Measurements from ENCODE around the gene HAUS5.
A peak's percentile ranks its signal among the peaks of the same experiment; 100 is the strongest.

The HAUS5 gene

DNA sequence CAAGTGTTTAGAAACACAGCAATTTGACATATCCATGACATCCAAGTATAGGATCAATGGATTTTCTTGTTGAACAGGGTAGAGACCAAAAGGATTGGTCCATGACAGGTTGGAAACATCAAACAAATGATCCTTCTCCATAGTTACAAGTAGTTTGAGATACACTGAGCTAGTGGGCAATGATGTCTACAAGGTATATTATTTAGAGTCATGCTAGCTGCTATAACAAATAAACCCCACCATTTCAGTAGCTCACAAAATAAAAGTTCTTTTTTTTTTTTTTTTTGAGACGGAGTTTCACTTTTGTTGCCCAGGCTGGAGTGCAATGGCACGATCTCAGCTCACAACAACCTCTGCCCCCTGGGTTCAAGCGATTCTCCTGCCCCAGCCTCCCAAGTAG, 4.9 kb upstream of the HAUS5 start:
- no peaks in the 10 kb centered on the region for H3K36me3 ChIP-seq (ENCODE audit: control insufficient read depth in 1 of 2, insufficient read depth in 2 of 2, low read length in 2 of 2)
- no peaks in the 10 kb centered on the region for H3K27me3 ChIP-seq (ENCODE audit: control insufficient read depth in 1 of 2, insufficient read depth in 2 of 2, low read length in 2 of 2)
- no peaks in the 10 kb centered on the region for H3K9me3 ChIP-seq (ENCODE audit: control insufficient read depth in 1 of 2, low read length in 2 of 2)
- H3K4me3 ChIP-seq (ENCODE audit: low read depth in 1 of 2, low read length in 2 of 2), result no peak overlapping the region
- no peak overlapping the region for H3K9ac ChIP-seq (ENCODE audit: low read depth in 1 of 2, low read length in 2 of 2)
- no peak overlapping the region for H3K27ac ChIP-seq (ENCODE audit: low read depth, low read length)
- H3K4me1 ChIP-seq (ENCODE audit: control insufficient read depth in 1 of 2, insufficient read depth in 2 of 2, low read length in 2 of 2), result peaks cover 5 to 6% of the 10 kb centered on the region in 2 donors

DNA sequence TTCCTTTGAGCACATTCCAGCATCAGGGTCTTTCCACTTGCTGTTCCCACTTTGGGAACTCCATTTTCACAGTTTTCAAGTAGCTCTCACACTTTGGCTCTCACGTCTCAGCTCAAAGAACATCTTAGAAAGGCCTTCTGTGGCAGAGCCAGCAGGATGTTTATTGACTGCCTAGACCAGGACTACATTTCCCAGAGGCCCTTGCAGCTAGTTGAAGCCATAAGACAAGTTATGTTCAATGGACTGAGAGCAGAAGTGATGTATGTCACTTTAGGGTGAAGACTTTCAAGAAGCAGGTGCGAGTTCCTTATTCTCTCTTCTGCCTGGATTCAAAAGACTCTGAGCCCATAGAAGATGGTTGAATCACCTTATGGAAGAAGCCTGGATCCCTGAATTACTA, 4.3 kb upstream of the HAUS5 start:
- Histone ChIP-seq H3K4me3 (ENCODE audit: low read depth in 1 of 2, low read length in 2 of 2) (no peak overlapping the region), H3K9me3 (ENCODE audit: control insufficient read depth in 1 of 2, low read length in 2 of 2) (no peaks in the 10 kb centered on the region), H3K9ac (ENCODE audit: low read depth in 1 of 2, low read length in 2 of 2) (no peak overlapping the region), H3K36me3 (ENCODE audit: control insufficient read depth in 1 of 2, insufficient read depth in 2 of 2, low read length in 2 of 2) (no peaks in the 10 kb centered on the region), H3K27ac (ENCODE audit: low read depth, low read length) (no peak overlapping the region), H3K4me1 (ENCODE audit: control insufficient read depth in 1 of 2, insufficient read depth in 2 of 2, low read length in 2 of 2) (peaks cover 11% of the 10 kb centered on the region in 2 donors), H3K27me3 (ENCODE audit: control insufficient read depth in 1 of 2, insufficient read depth in 2 of 2, low read length in 2 of 2) (no peaks in the 10 kb centered on the region)

DNA sequence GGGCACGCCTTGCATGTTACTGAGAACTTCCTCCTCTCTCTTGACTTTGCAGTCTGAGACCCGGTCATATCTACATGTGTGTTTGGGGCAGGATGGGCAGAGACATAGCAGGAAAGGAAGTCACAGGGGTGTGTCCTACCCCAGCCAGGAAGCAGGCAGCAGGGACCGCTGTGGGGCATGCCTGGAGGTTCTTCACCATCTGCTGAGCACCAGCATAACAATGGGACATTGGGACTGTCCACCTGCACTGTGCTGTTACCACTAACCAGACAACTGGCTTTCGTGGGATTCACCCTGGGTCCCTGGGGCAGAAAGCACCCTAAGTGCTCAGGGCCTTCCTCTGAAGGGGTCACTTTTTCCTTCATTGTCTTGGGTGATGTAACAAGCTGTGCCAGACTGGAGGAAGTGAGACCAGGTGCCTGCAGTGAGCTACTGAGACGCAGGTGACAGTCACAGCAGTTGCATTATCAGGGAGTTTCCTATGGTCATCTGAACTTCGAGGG, 2.6 kb upstream of the HAUS5 start:
- no peak overlapping the region for H3K9ac ChIP-seq (ENCODE audit: low read depth in 1 of 2, low read length in 2 of 2)
- no peaks in the 10 kb centered on the region for H3K36me3 ChIP-seq (ENCODE audit: control insufficient read depth in 1 of 2, insufficient read depth in 2 of 2, low read length in 2 of 2)
- H3K27me3 ChIP-seq (ENCODE audit: control insufficient read depth in 1 of 2, insufficient read depth in 2 of 2, low read length in 2 of 2), result no peaks in the 10 kb centered on the region
- H3K4me1 ChIP-seq (ENCODE audit: control insufficient read depth in 1 of 2, insufficient read depth in 2 of 2, low read length in 2 of 2), result peaks cover 12% of the 10 kb centered on the region in 2 donors
- H3K4me3 ChIP-seq (ENCODE audit: low read depth in 1 of 2, low read length in 2 of 2), result no peak overlapping the region
- H3K9me3 ChIP-seq (ENCODE audit: control insufficient read depth in 1 of 2, low read length in 2 of 2), result no peaks in the 10 kb centered on the region
- no peak overlapping the region for H3K27ac ChIP-seq (ENCODE audit: low read depth, low read length)

- H3K9me3 ChIP-seq (ENCODE audit: control insufficient read depth in 1 of 2, low read length in 2 of 2), result no peaks in the 10 kb centered on the region
- H3K9ac ChIP-seq (ENCODE audit: low read depth in 1 of 2, low read length in 2 of 2), result peak overlapping the region; percentile 13 to 89
- H3K36me3 ChIP-seq (ENCODE audit: control insufficient read depth in 1 of 2, insufficient read depth in 2 of 2, low read length in 2 of 2), result no peaks in the 10 kb centered on the region
- H3K27me3 ChIP-seq (ENCODE audit: control insufficient read depth in 1 of 2, insufficient read depth in 2 of 2, low read length in 2 of 2), result no peaks in the 10 kb centered on the region
- H3K4me1 ChIP-seq (ENCODE audit: control insufficient read depth in 1 of 2, insufficient read depth in 2 of 2, low read length in 2 of 2), result peaks cover 12% of the 10 kb centered on the region in 2 donors
- no peak overlapping the region for H3K27ac ChIP-seq (ENCODE audit: low read depth, low read length)
- peak overlapping the region; percentile 87 to 97 for H3K4me3 ChIP-seq (ENCODE audit: low read depth in 1 of 2, low read length in 2 of 2)
Measured at GRCh38 chr19:35612224-35612558, 344 bp upstream of the HAUS5 start.

- H3K9me3 ChIP-seq (ENCODE audit: control insufficient read depth in 1 of 2, low read length in 2 of 2), result no peaks in the 10 kb centered on the region
- no peaks in the 10 kb centered on the region for H3K36me3 ChIP-seq (ENCODE audit: control insufficient read depth in 1 of 2, insufficient read depth in 2 of 2, low read length in 2 of 2)
- H3K4me1 ChIP-seq (ENCODE audit: control insufficient read depth in 1 of 2, insufficient read depth in 2 of 2, low read length in 2 of 2), result peaks cover 12% of the 10 kb centered on the region in 2 donors
- no peaks in the 10 kb centered on the region for H3K27me3 ChIP-seq (ENCODE audit: control insufficient read depth in 1 of 2, insufficient read depth in 2 of 2, low read length in 2 of 2)
- H3K9ac ChIP-seq (ENCODE audit: low read depth in 1 of 2, low read length in 2 of 2), result no peak overlapping the region
- no peak overlapping the region for H3K4me3 ChIP-seq (ENCODE audit: low read depth in 1 of 2, low read length in 2 of 2)
- no peak overlapping the region for H3K27ac ChIP-seq (ENCODE audit: low read depth, low read length)
Measured at GRCh38 chr19:35613574-35613973, 1.0 kb downstream of the HAUS5 start.

GRCh38 chr19:35615036-35615435, 2.5 kb downstream of the HAUS5 start:
- H3K36me3 ChIP-seq (ENCODE audit: control insufficient read depth in 1 of 2, insufficient read depth in 2 of 2, low read length in 2 of 2), result no peaks in the 10 kb centered on the region
- H3K9me3 ChIP-seq (ENCODE audit: control insufficient read depth in 1 of 2, low read length in 2 of 2), result no peaks in the 10 kb centered on the region
- no peaks in the 10 kb centered on the region for H3K27me3 ChIP-seq (ENCODE audit: control insufficient read depth in 1 of 2, insufficient read depth in 2 of 2, low read length in 2 of 2)
- peaks cover 12% of the 10 kb centered on the region in 2 donors for H3K4me1 ChIP-seq (ENCODE audit: control insufficient read depth in 1 of 2, insufficient read depth in 2 of 2, low read length in 2 of 2)
- H3K27ac ChIP-seq (ENCODE audit: low read depth, low read length), result no peak overlapping the region
- H3K4me3 ChIP-seq (ENCODE audit: low read depth in 1 of 2, low read length in 2 of 2), result no peak overlapping the region
- no peak overlapping the region for H3K9ac ChIP-seq (ENCODE audit: low read depth in 1 of 2, low read length in 2 of 2)

DNA sequence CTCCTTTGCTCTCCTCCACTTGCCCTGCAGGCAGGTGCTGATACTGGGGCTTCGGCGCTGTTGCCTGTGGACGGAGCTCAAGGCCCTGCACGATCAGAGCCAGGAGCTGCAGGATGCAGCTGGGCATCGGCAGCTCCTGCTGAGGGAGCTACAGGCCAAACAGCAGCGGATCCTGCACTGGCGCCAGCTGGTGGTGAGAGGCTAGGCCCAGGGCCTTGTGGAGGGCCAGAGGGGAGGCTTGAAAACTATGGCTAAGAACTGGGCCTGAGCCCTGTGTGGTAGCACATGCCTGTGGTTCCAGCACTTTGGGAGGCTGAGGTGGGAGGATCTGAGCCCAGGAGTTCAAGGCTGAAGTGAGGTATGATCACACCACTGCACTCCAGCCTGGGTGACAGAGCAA, 6.3 kb downstream of the HAUS5 start:
- H3K27ac ChIP-seq (ENCODE audit: low read depth, low read length), result no peak overlapping the region
- no peak overlapping the region for H3K9ac ChIP-seq (ENCODE audit: low read depth in 1 of 2, low read length in 2 of 2)
- H3K36me3 ChIP-seq (ENCODE audit: control insufficient read depth in 1 of 2, insufficient read depth in 2 of 2, low read length in 2 of 2), result peaks cover 0 to 6% of the 10 kb centered on the region in 2 donors

GRCh38 chr19:35619290-35619923, 6.9 kb downstream of the HAUS5 start:
- no peak overlapping the region for H3K4me3 ChIP-seq (ENCODE audit: low read depth in 1 of 2, low read length in 2 of 2)
- no peak overlapping the region for H3K27ac ChIP-seq (ENCODE audit: low read depth, low read length)
- no peak overlapping the region for H3K9ac ChIP-seq (ENCODE audit: low read depth in 1 of 2, low read length in 2 of 2)
- no peaks in the 10 kb centered on the region for H3K4me1 ChIP-seq (ENCODE audit: control insufficient read depth in 1 of 2, insufficient read depth in 2 of 2, low read length in 2 of 2)
- H3K9me3 ChIP-seq (ENCODE audit: control insufficient read depth in 1 of 2, low read length in 2 of 2), result no peaks in the 10 kb centered on the region
- no peaks in the 10 kb centered on the region for H3K27me3 ChIP-seq (ENCODE audit: control insufficient read depth in 1 of 2, insufficient read depth in 2 of 2, low read length in 2 of 2)
- H3K36me3 ChIP-seq (ENCODE audit: control insufficient read depth in 1 of 2, insufficient read depth in 2 of 2, low read length in 2 of 2), result peaks cover 0 to 6% of the 10 kb centered on the region in 2 donors

More for the DNA sequence above, 6.3 kb downstream of the HAUS5 start:
- no peaks in the 10 kb centered on the region for H3K9me3 ChIP-seq (ENCODE audit: control insufficient read depth in 1 of 2, low read length in 2 of 2)
- H3K4me1 ChIP-seq (ENCODE audit: control insufficient read depth in 1 of 2, insufficient read depth in 2 of 2, low read length in 2 of 2), result no peaks in the 10 kb centered on the region
- no peaks in the 10 kb centered on the region for H3K27me3 ChIP-seq (ENCODE audit: control insufficient read depth in 1 of 2, insufficient read depth in 2 of 2, low read length in 2 of 2)
- H3K4me3 ChIP-seq (ENCODE audit: low read depth in 1 of 2, low read length in 2 of 2), result no peak overlapping the region

GRCh38 chr19:35620001-35620400, 7.5 kb downstream of the HAUS5 start:
- Histone ChIP-seq H3K9me3 (ENCODE audit: control insufficient read depth in 1 of 2, low read length in 2 of 2) (no peaks in the 10 kb centered on the region), H3K27me3 (ENCODE audit: control insufficient read depth in 1 of 2, insufficient read depth in 2 of 2, low read length in 2 of 2) (no peaks in the 10 kb centered on the region), H3K4me3 (ENCODE audit: low read depth in 1 of 2, low read length in 2 of 2) (no peak overlapping the region), H3K9ac (ENCODE audit: low read depth in 1 of 2, low read length in 2 of 2) (no peak overlapping the region), H3K4me1 (ENCODE audit: control insufficient read depth in 1 of 2, insufficient read depth in 2 of 2, low read length in 2 of 2) (no peaks in the 10 kb centered on the region), H3K27ac (ENCODE audit: low read depth, low read length) (no peak overlapping the region), H3K36me3 (ENCODE audit: control insufficient read depth in 1 of 2, insufficient read depth in 2 of 2, low read length in 2 of 2) (peaks cover 0 to 6% of the 10 kb centered on the region in 2 donors)

GRCh38 chr19:35621708-35622107, 9.2 kb downstream of the HAUS5 start:
- Histone ChIP-seq H3K27me3 (ENCODE audit: control insufficient read depth in 1 of 2, insufficient read depth in 2 of 2, low read length in 2 of 2) (no peaks in the 10 kb centered on the region), H3K4me1 (ENCODE audit: control insufficient read depth in 1 of 2, insufficient read depth in 2 of 2, low read length in 2 of 2) (no peaks in the 10 kb centered on the region), H3K9ac (ENCODE audit: low read depth in 1 of 2, low read length in 2 of 2) (no peak overlapping the region), H3K27ac (ENCODE audit: low read depth, low read length) (no peak overlapping the region), H3K9me3 (ENCODE audit: control insufficient read depth in 1 of 2, low read length in 2 of 2) (no peaks in the 10 kb centered on the region), H3K4me3 (ENCODE audit: low read depth in 1 of 2, low read length in 2 of 2) (no peak overlapping the region), H3K36me3 (ENCODE audit: control insufficient read depth in 1 of 2, insufficient read depth in 2 of 2, low read length in 2 of 2) (peaks cover 0 to 6% of the 10 kb centered on the region in 2 donors)

Data from duodenal mucosa (tissue), 2 donors.